KMS-11 (cell line): Measurements from ENCODE around the gene BCL2L14.

Source experiments
- H2AFZ ChIP-seq: fragments of 200-600 bp; sonication (generic); 2 replicates; pipeline ENCODE4 v1.6.1; 2016; ENCODE audit warnings: antibody characterized with exemption, mixed run types, low read depth
- H3K27ac ChIP-seq: fragments of 200-600 bp; sonication (generic); 2 replicates; pipeline ENCODE4 v1.6.1; 2016; ENCODE audit warnings: mild to moderate bottlenecking, mixed run types
- H3K27me3 ChIP-seq: fragments of 200-600 bp; sonication (generic); 2 replicates; pipeline ENCODE4 v1.6.1; 2017; ENCODE audit warnings: mild to moderate bottlenecking, low read depth, mixed run types, moderate library complexity; ENCODE audit not compliant: insufficient read depth
- H3K36me3 ChIP-seq: fragments of 200-600 bp; sonication (generic); 2 replicates; pipeline ENCODE4 v1.6.1; 2017; ENCODE audit warnings: mild to moderate bottlenecking, mixed run types; ENCODE audit not compliant: insufficient read depth
- H3K4me1 ChIP-seq: fragments of 200-600 bp; sonication (generic); 2 replicates; pipeline ENCODE4 v1.6.1; 2016; ENCODE audit warnings: mild to moderate bottlenecking, low read depth, mixed run types; ENCODE audit not compliant: poor library complexity, severe bottlenecking
- H3K4me2 ChIP-seq: fragments of 200-600 bp; sonication (generic); 2 replicates; pipeline ENCODE4 v1.7.0; 2016; ENCODE audit warnings: mild to moderate bottlenecking, mixed run types
- H3K4me3 ChIP-seq: fragments of 200-600 bp; sonication (generic); IDR thresholded peaks from 2 replicates; pipeline ENCODE4 v1.6.1; 2017; ENCODE audit warnings: low read depth, low read length, mixed read lengths; ENCODE audit not compliant: insufficient read depth
- H3K79me2 ChIP-seq: fragments of 200-600 bp; sonication (generic); 2 replicates; pipeline ENCODE4 v1.6.1; 2016; ENCODE audit warnings: low read depth, mixed run types; ENCODE audit not compliant: insufficient read depth
- H3K9ac ChIP-seq: fragments of 200-600 bp; sonication (generic); 2 replicates; pipeline ENCODE4 v1.6.1; 2016; ENCODE audit warnings: mild to moderate bottlenecking, mixed run types
- H4K20me1 ChIP-seq: fragments of 200-600 bp; sonication (generic); 2 replicates; pipeline ENCODE4 v1.6.1; 2016; ENCODE audit warnings: mild to moderate bottlenecking, mixed run types; ENCODE audit not compliant: insufficient read depth
- TF ChIP-seq, protein P1 (sequence below): fragments of 200-600 bp; sonication (generic); conservative IDR thresholded peaks from 2 replicates; pipeline ENCODE4 v1.6.1; 2017; ENCODE audit warnings: low read depth, mild to moderate bottlenecking, antibody characterized with exemption, low read length, moderate library complexity, mixed read lengths

Gene BCL2L14

DNA sequence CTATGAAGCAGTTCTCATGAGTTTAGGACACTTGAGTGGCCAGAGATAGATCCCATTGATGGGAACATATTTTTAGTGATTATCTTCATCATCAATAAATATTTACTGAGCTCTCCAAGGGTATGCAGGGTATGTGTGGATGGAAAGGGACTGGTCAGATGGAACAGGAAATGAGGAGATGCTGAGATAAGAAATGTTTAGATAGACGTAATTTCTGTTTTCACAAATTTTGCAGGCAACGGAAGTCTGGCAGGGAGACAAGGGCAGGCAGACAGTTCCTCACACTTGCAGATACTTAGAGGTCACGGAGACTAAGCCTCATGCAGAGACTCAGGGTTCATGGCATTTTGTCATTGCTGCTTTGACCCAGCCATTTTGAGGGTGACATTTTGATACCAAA lies 24.3 kb downstream of the BCL2L14 start:
- H3K27ac ChIP-seq = no peak overlapping the region
- no peak overlapping the region for H3K4me3 ChIP-seq
- H3K36me3 ChIP-seq = no peaks in the 10 kb centered on the region
- H4K20me1 ChIP-seq = no peaks in the 10 kb centered on the region
- no peak overlapping the region for H3K4me2 ChIP-seq
- H3K4me1 ChIP-seq = no peaks in the 10 kb centered on the region
- no peaks in the 10 kb centered on the region for H3K27me3 ChIP-seq
- H3K79me2 ChIP-seq = no peaks in the 10 kb centered on the region
- TF ChIP-seq, protein P1, sequence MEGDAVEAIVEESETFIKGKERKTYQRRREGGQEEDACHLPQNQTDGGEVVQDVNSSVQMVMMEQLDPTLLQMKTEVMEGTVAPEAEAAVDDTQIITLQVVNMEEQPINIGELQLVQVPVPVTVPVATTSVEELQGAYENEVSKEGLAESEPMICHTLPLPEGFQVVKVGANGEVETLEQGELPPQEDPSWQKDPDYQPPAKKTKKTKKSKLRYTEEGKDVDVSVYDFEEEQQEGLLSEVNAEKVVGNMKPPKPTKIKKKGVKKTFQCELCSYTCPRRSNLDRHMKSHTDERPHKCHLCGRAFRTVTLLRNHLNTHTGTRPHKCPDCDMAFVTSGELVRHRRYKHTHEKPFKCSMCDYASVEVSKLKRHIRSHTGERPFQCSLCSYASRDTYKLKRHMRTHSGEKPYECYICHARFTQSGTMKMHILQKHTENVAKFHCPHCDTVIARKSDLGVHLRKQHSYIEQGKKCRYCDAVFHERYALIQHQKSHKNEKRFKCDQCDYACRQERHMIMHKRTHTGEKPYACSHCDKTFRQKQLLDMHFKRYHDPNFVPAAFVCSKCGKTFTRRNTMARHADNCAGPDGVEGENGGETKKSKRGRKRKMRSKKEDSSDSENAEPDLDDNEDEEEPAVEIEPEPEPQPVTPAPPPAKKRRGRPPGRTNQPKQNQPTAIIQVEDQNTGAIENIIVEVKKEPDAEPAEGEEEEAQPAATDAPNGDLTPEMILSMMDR = no peak
- H3K9ac ChIP-seq = no peak overlapping the region
- no peak overlapping the region for H2AFZ ChIP-seq

DNA sequence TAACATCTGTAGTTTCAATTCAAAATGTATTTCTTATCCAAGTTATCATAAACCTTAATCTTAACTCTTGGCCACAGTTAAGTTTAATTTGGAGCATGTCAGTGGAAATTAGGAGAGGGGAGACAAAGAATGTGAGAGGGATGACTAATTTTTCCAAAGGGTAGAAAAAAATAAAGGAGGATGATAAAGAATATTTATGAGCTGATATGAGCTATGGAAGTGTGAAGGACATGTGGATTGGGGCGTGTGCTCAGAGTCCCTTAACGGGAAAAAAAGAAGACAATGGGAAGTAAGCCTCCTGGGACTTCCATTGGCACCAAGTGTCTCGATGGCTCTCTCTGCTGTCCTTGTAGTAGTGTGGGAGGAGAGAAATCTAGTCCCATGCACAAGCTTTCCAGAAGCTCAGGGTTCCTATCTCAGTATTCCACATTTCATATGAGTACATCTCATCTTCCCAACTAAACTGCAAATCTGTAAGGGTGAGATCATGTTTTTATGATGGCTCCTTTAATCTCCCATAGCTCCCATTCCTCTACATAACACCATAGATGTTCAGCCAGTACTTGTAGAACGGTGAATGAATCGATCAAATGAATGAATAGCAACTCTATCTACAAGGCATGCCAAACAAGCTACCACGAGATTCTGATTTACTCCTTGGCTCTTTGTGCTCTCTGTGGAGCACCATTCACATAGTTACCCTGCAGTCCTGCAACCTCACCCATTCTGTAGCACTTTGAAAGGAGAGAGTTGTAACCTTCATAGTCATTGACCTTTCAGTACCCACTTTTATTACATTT lies 27.4 kb downstream of the BCL2L14 start:
- H3K4me1 ChIP-seq = no peaks in the 10 kb centered on the region
- H4K20me1 ChIP-seq = no peaks in the 10 kb centered on the region
- H3K27me3 ChIP-seq = no peaks in the 10 kb centered on the region
- H3K4me3 ChIP-seq = no peak overlapping the region
- H2AFZ ChIP-seq = no peak overlapping the region
- no peaks in the 10 kb centered on the region for H3K36me3 ChIP-seq
- TF ChIP-seq, protein P1 = no peak
- no peak overlapping the region for H3K27ac ChIP-seq
- H3K9ac ChIP-seq = no peak overlapping the region
- H3K79me2 ChIP-seq = no peaks in the 10 kb centered on the region
- H3K4me2 ChIP-seq = no peak overlapping the region

DNA sequence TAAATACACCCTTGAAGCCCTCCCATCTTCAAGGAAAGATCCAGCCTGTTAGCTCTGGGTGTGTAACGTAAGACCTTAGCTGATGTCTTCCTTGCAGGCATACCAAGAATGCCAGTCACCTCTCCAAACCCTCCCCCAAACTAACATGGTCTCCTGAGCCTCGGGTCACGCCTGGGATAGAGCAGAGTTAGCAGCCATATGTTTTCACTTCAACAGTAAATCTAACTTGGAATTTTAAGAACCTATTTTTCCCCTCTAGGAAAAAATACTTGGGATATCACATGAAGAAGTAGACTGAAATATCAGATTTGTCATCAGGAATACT lies 27.9 kb downstream of the BCL2L14 start:
- TF ChIP-seq, protein P1 = no peak
- Histone ChIP-seq H3K4me2 (no peak overlapping the region), H2AFZ (no peak overlapping the region), H3K4me1 (no peaks in the 10 kb centered on the region), H3K36me3 (no peaks in the 10 kb centered on the region), H4K20me1 (no peaks in the 10 kb centered on the region), H3K9ac (no peak overlapping the region), H3K27me3 (no peaks in the 10 kb centered on the region), H3K4me3 (no peak overlapping the region), H3K79me2 (no peaks in the 10 kb centered on the region), H3K27ac (no peak overlapping the region)

DNA sequence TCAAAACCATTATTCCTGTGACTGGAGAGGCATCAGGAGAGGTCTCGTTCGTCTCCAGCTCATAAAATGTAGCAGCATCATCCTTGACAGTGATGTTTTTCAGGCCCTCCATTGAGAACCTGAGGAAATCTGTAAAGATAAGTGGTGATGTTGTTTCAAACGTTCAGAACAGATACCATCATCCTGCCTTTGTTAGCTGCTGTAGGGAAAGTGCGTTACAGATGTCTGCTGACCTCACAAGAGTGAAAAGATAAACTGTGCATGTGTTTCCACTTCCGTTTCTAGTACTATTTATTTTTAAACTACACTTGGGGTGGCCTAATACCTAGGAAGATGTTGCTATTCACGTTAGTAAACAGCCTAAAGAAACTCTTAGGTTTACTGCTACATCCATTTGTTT lies 28.4 kb downstream of the BCL2L14 start:
- H3K79me2 ChIP-seq = no peaks in the 10 kb centered on the region
- no peaks in the 10 kb centered on the region for H3K4me1 ChIP-seq
- H3K36me3 ChIP-seq = no peaks in the 10 kb centered on the region
- no peak overlapping the region for H3K27ac ChIP-seq
- H3K27me3 ChIP-seq = no peaks in the 10 kb centered on the region
- TF ChIP-seq, protein P1 = no peak
- no peak overlapping the region for H2AFZ ChIP-seq
- no peak overlapping the region for H3K4me3 ChIP-seq
- no peaks in the 10 kb centered on the region for H4K20me1 ChIP-seq
- H3K4me2 ChIP-seq = no peak overlapping the region
- no peak overlapping the region for H3K9ac ChIP-seq
